ENCODE measurements around the gene FOXRED2. TPM values are rescaled to one million over a fixed set of nuclear protein-coding genes. Genes with fewer than 3 reads are reported as not detected.

FOXRED2 gene
- total and polyA plus RNA-seq, 2 donors (not counting 1 experiment from before 2014, with no cell fraction given): 3.3 to 3.8 TPM

- Histone ChIP-seq H3K27me3 (ENCODE audit: control insufficient read depth, insufficient read depth, low read length) (no peaks in the 10 kb centered on the region), H3K9ac (ENCODE audit: insufficient read depth, low read length) (no peak overlapping the region), H3K9me3 (ENCODE audit: control insufficient read depth, insufficient read depth, low read depth, low read length) (no peaks in the 10 kb centered on the region), H2AFZ (ENCODE audit: low read length) (no peak overlapping the region), H3K79me2 (ENCODE audit: control insufficient read depth, insufficient read depth, low read length) (no peaks in the 10 kb centered on the region), H3K4me3 (replicated peaks in 1 of 4; ENCODE audit: control extremely low read depth in 1 of 4, insufficient read depth in 1 of 4, low read depth in 3 of 4, low read length in 4 of 4) (no peak overlapping the region), H3K4me2 (ENCODE audit: extremely low read depth, insufficient read depth, low read length) (no peak overlapping the region), H3K27ac (ENCODE audit: insufficient read depth, low read length) (no peak overlapping the region), H3K36me3 (ENCODE audit: control insufficient read depth, insufficient read depth, low read length) (peaks cover 5% of the 10 kb centered on the region), H4K20me1 (ENCODE audit: control insufficient read depth, extremely low read depth, insufficient read depth, low read length) (no peaks in the 10 kb centered on the region), H3K4me1 (ENCODE audit: control insufficient read depth, extremely low read depth, insufficient read depth, low read length) (no peaks in the 10 kb centered on the region)
- DNase-seq (ENCODE audit: low read depth in 2 of 2): no peak
- TF ChIP-seq CTCF (conservative IDR thresholded peaks at IDR 0.05 in 1 of 2, IDR thresholded peaks at IDR 0.05 in 1 of 2; ENCODE audit: low read depth in 1 of 2, low read length in 2 of 2) (no peak), EZH2 (IDR thresholded peaks at IDR 0.05; ENCODE audit: low read length, missing control alignments) (no peak)
These were observed 15.7 kb downstream of the FOXRED2 start for GRCh38 chr22:36491155-36491554.

GRCh38 chr22:36486619-36487384 is 20.0 kb downstream of the FOXRED2 start:
- peaks cover 4% of the 10 kb centered on the region for H3K36me3 ChIP-seq (ENCODE audit: control insufficient read depth, insufficient read depth, low read length)
- H3K9ac ChIP-seq (ENCODE audit: insufficient read depth, low read length): no peak overlapping the region
- TF ChIP-seq CTCF (conservative IDR thresholded peaks at IDR 0.05 in 1 of 2, IDR thresholded peaks at IDR 0.05 in 1 of 2; ENCODE audit: low read depth in 1 of 2, low read length in 2 of 2) (peak; percentile 62 to 79), EZH2 (IDR thresholded peaks at IDR 0.05; ENCODE audit: low read length, missing control alignments) (no peak)
- no peaks in the 10 kb centered on the region for H3K9me3 ChIP-seq (ENCODE audit: control insufficient read depth, insufficient read depth, low read depth, low read length)
- H3K4me1 ChIP-seq (ENCODE audit: control insufficient read depth, extremely low read depth, insufficient read depth, low read length): no peaks in the 10 kb centered on the region
- H2AFZ ChIP-seq (ENCODE audit: low read length): no peak overlapping the region
- no peaks in the 10 kb centered on the region for H3K79me2 ChIP-seq (ENCODE audit: control insufficient read depth, insufficient read depth, low read length)
- H3K4me2 ChIP-seq (ENCODE audit: extremely low read depth, insufficient read depth, low read length): no peak overlapping the region
- no peaks in the 10 kb centered on the region for H3K27me3 ChIP-seq (ENCODE audit: control insufficient read depth, insufficient read depth, low read length)
- H3K27ac ChIP-seq (ENCODE audit: insufficient read depth, low read length): no peak overlapping the region
- peak; percentile 47 to 61 for DNase-seq (ENCODE audit: low read depth in 2 of 2)
- H4K20me1 ChIP-seq (ENCODE audit: control insufficient read depth, extremely low read depth, insufficient read depth, low read length): no peaks in the 10 kb centered on the region
- no peak overlapping the region for H3K4me3 ChIP-seq (replicated peaks in 1 of 4; ENCODE audit: control extremely low read depth in 1 of 4, insufficient read depth in 1 of 4, low read depth in 3 of 4, low read length in 4 of 4)

- Histone ChIP-seq H4K20me1 (ENCODE audit: control insufficient read depth, extremely low read depth, insufficient read depth, low read length) (no peaks in the 10 kb centered on the region), H3K79me2 (ENCODE audit: control insufficient read depth, insufficient read depth, low read length) (peaks cover 12% of the 10 kb centered on the region)
- peak; percentile 95 to 97 for DNase-seq (ENCODE audit: low read depth in 2 of 2)
These were observed 25.3 kb downstream of the FOXRED2 start, which contains the start of gene TXN2 for GRCh38 chr22:36481393-36482168. Gene TXN2, minus strand, starts transcription at chr22:36481640. Its CDS starts 803 bp downstream, at chr22:36480837.

More at GRCh38 chr22:36481393-36482168, 25.3 kb downstream of the FOXRED2 start, which contains the start of gene TXN2:
- no peaks in the 10 kb centered on the region for H3K9me3 ChIP-seq (ENCODE audit: control insufficient read depth, insufficient read depth, low read depth, low read length)
- H3K27me3 ChIP-seq (ENCODE audit: control insufficient read depth, insufficient read depth, low read length): no peaks in the 10 kb centered on the region
- peak within 1 kb of the TSS; percentile 96 for H2AFZ ChIP-seq (ENCODE audit: low read length)
- H3K4me2 ChIP-seq (ENCODE audit: extremely low read depth, insufficient read depth, low read length): peak within 1 kb of the TSS; percentile 84
- peaks cover 7% of the 10 kb centered on the region for H3K4me1 ChIP-seq (ENCODE audit: control insufficient read depth, extremely low read depth, insufficient read depth, low read length)
- H3K4me3 ChIP-seq (replicated peaks in 1 of 4; ENCODE audit: control extremely low read depth in 1 of 4, insufficient read depth in 1 of 4, low read depth in 3 of 4, low read length in 4 of 4): peak within 1 kb of the TSS; percentile 90 to 99 (median 96)
- peaks cover 9% of the 10 kb centered on the region for H3K36me3 ChIP-seq (ENCODE audit: control insufficient read depth, insufficient read depth, low read length)
- H3K9ac ChIP-seq (ENCODE audit: insufficient read depth, low read length): peak within 1 kb of the TSS; percentile 97
- TF ChIP-seq EZH2 (IDR thresholded peaks at IDR 0.05; ENCODE audit: low read length, missing control alignments) (no peak), CTCF (conservative IDR thresholded peaks at IDR 0.05 in 1 of 2, IDR thresholded peaks at IDR 0.05 in 1 of 2; ENCODE audit: low read depth in 1 of 2, low read length in 2 of 2) (no peak)
- H3K27ac ChIP-seq (ENCODE audit: insufficient read depth, low read length): peak within 1 kb of the TSS; percentile 99
